HUES64 (cell line): ENCODE measurements around the gene PANK1.
"Not testable (repeated sequence)": the region's sequence is repeated elsewhere in the genome, so short reads cannot be mapped to it uniquely, and the experiment has no call there.

Source experiments
- H3K27ac ChIP-seq: 2 replicates; pipeline ENCODE4 v1.7.0; 2013; ENCODE audit warnings: low read depth, low read length, inconsistent platforms
- H3K27me3 ChIP-seq: 2 replicates; pipeline ENCODE4 v1.6.1; 2013; ENCODE audit warnings: mild to moderate bottlenecking, low read length; ENCODE audit not compliant: insufficient read depth
- H3K36me3 ChIP-seq: 2 replicates; pipeline ENCODE4 v1.6.1; 2013; ENCODE audit warnings: mild to moderate bottlenecking, low read length; ENCODE audit not compliant: insufficient read depth
- H3K4me1 ChIP-seq: 2 replicates; pipeline ENCODE4 v1.6.1; 2013; ENCODE audit warnings: mild to moderate bottlenecking, low read length, moderate library complexity; ENCODE audit not compliant: insufficient read depth
- H3K4me3 ChIP-seq: 2 replicates; pipeline ENCODE4 v1.5.1; 2013; ENCODE audit warnings: mild to moderate bottlenecking, low read length, moderate library complexity
- H3K9ac ChIP-seq: 2 replicates; pipeline ENCODE4 v1.6.1; 2013; ENCODE audit warnings: mild to moderate bottlenecking, low read depth, low read length
- H3K9me3 ChIP-seq: 2 replicates; pipeline ENCODE4 v1.6.1; 2013; ENCODE audit warnings: low read depth, low read length; ENCODE audit not compliant: insufficient read depth
- WGBS: fragments of 150-250, 120-280 bp; methylation state at CpG from one replicate; pipeline ENCODE4 v1.1.7; 2013; ENCODE audit warnings: missing lambda C conversion rate; 5-methylcytosine and 5-hydroxymethylcytosine counted together

The PANK1 gene

DNA sequence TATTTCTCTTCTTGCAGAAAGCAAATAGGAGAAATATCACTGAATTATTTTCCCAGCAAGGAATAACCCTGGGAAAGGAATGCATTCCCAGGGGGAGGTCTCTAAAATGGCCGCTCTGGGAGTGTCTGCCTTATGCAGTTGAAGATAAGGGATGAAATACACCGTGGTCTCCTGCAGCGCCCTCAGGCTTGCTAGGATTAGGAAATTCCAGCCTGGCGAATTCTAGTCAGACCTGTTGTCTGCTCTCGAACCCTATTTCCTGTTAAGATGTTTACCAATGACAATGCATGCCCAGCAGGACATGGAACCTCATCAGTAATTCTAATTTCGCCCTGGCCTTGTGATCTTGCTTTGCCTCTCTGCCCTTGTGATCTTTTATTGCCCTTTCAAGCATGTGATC, 24.7 kb downstream of the PANK1 start:
- H3K4me3 ChIP-seq, H3K27me3 ChIP-seq, H3K4me1 ChIP-seq, H3K9ac ChIP-seq: not testable (repeated sequence)
- peaks cover 13% of the 10 kb centered on the region; the same call in 1 of the 2 replicates for H3K36me3 ChIP-seq
- H3K27ac ChIP-seq, result peak overlapping the region; percentile 79; the same call in 1 of the 2 replicates
- H3K9me3 ChIP-seq, result peaks cover 35% of the 10 kb centered on the region
- whole genome bisulfite sequencing, result 74% methylated on average over 6 of the region's 6 CpGs

DNA sequence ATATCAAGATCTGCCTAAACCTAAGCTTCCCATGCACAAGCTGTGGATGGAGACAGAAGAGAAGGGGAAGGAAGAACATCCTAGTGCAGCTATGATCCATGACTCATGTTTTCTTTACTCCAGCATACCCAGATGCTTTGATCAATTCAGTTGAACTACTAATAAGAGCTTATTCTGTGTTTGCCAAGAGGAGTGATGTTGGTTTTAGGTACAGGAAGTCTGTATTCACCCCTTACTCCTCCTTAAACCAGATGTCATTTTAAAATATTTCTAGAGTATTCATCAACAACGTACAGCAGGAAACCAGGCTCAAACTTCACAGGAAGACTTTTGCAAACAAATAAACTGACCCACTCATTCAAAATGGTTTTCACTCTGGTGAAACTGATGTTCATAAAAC, 29.2 kb downstream of the PANK1 start:
- Histone ChIP-seq H3K4me3 (no peak overlapping the region), H3K27me3 (no peaks in the 10 kb centered on the region), H3K9me3 (peaks cover 18% of the 10 kb centered on the region), H3K36me3 (peaks cover 25% of the 10 kb centered on the region), H3K9ac (no peak overlapping the region), H3K27ac (no peak overlapping the region), H3K4me1 (peaks cover 10% of the 10 kb centered on the region; the same call in 1 of the 2 replicates)
- 97% methylated on average over 1 of the region's 1 CpG for WGBS

DNA sequence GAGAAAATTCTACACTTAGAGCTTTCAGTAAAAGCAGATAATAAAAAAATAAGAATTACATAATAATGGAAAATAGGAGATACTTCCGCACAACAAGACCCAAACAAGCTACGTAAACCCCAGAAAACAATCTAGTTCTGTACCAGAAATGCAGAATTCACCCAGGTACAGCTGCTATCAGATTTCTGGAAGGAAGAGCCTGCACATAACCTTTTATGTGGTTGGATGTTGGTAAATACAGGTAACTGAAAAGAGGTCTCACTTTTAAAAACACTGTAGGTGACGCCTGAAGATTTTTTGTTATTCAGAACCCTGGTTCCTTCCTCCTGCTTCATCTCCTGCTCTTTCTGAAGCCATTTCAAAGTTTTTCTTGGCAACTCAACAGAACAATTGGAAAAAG, 29.9 kb downstream of the PANK1 start:
- WGBS, result 96% methylated on average over 3 of the region's 3 CpGs
- Histone ChIP-seq H3K4me3 (no peak overlapping the region), H3K9me3 (peaks cover 11% of the 10 kb centered on the region; the same call in 1 of the 2 replicates), H3K4me1 (peaks cover 10% of the 10 kb centered on the region; the same call in 1 of the 2 replicates), H3K9ac (no peak overlapping the region), H3K27ac (no peak overlapping the region), H3K36me3 (peaks cover 32% of the 10 kb centered on the region), H3K27me3 (no peaks in the 10 kb centered on the region)

DNA sequence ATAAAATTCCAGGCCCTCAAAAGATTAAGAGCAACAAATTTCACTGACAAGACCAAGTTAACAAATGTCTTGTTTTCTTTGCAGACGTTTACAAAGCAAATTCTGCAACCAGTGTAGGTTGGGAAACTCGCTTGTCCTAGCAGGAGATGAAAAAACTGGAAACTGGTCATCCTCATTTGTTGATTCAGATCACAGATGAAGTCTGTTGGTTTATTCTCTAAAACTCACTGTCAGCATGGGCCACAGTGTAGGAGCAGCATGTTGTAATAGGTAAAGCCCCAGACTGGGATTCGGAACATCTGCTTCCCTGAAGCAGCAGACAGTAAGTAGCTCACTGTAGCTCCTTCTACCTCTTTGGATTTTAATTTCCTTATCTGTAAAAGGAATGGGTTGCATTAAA, 31.5 kb downstream of the PANK1 start:
- peaks cover 39% of the 10 kb centered on the region for H3K36me3 ChIP-seq
- H3K9me3 ChIP-seq, result no peaks in the 10 kb centered on the region; the same call in 1 of the 2 replicates
- no peaks in the 10 kb centered on the region for H3K27me3 ChIP-seq
- H3K4me1 ChIP-seq, result peaks cover 10% of the 10 kb centered on the region; the same call in 1 of the 2 replicates
- H3K9ac ChIP-seq, result no peak overlapping the region
- no peak overlapping the region for H3K27ac ChIP-seq
- no peak overlapping the region for H3K4me3 ChIP-seq
- WGBS, result 75% methylated on average over 3 of the region's 3 CpGs

DNA sequence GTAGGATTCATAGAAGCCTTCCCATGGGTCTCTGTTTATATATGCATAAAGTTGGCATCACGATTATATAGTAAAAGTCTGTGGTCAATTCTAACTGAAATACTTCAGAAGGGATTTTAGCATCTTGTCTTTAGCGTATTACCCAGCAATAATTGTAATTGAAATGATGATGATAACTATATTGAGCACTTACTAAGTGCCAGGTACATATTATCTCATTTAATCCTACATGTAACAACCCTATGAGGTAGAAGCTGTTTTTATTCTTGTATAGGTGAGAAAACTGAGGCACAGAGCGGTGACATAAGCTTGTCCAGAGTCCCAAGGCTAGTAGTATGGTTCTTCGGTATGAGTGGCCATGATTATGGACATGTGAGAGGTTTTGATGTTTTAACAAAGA, 33.8 kb downstream of the PANK1 start:
- H3K4me1 ChIP-seq, result peaks cover 3% of the 10 kb centered on the region; the same call in 1 of the 2 replicates
- no peaks in the 10 kb centered on the region for H3K27me3 ChIP-seq
- H3K27ac ChIP-seq, result no peak overlapping the region
- H3K9ac ChIP-seq, result no peak overlapping the region
- H3K36me3 ChIP-seq, result peaks cover 49% of the 10 kb centered on the region
- no peaks in the 10 kb centered on the region for H3K9me3 ChIP-seq
- WGBS, result 98% methylated on average over 3 of the region's 4 CpGs
- H3K4me3 ChIP-seq, result no peak overlapping the region

DNA sequence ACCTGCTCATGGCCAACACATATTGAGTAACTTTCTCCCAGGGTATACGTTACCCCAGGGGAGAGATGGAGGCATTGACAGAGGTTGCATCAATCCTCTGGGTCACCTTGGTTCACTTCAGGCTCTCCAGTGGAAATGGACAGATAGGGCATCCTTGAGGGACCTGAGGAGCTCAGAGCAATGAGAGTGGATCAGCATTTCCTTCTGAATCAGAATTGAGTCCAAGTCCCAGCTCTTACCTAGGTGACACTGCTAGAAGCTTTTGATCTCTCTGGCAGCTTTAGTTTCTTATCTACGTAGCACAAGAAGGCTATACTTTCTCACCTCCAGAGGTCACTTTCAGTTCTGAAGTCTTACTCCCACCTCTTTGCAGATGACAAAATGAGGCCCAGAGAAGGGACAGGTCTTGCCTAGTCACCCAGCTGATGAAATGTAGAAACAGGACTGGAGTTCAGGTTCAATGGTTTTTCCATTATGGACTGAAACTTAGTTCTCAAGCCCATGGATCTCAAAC, 35.2 kb downstream of the PANK1 start:
- H3K36me3 ChIP-seq, result peaks cover 63% of the 10 kb centered on the region
- 25% methylated on average over 2 of the region's 2 CpGs for WGBS

DNA sequence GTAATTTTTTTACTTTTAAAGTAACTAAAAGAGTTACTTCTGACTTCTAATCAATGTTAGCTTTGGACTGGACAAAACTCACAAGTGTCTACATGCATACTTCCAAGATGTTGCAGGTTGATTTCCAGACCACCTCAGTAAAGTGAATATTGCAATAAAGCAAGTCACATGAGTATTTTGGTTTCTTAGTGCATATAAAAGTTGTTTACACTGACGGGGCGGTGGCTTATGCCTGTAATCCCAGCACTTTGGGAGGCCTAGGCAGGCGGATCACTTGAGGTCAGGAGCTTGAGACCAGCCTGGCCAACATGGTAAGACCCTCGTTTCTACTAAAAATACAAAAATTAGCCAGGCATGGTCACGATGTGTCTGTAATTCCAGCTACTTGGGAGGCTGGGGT, 40.8 kb downstream of the PANK1 start:
- no peaks in the 10 kb centered on the region for H3K4me1 ChIP-seq
- no peaks in the 10 kb centered on the region for H3K27me3 ChIP-seq
- H3K36me3 ChIP-seq, result peaks cover 57% of the 10 kb centered on the region
- 95% methylated on average over 5 of the region's 5 CpGs for WGBS
- no peak overlapping the region for H3K4me3 ChIP-seq
- no peak overlapping the region for H3K9ac ChIP-seq
- H3K9me3 ChIP-seq, result no peaks in the 10 kb centered on the region
- H3K27ac ChIP-seq, result no peak overlapping the region

More for the DNA sequence above, 35.2 kb downstream of the PANK1 start:
- Histone ChIP-seq H3K27me3 (no peaks in the 10 kb centered on the region), H3K27ac (no peak overlapping the region), H3K9me3 (no peaks in the 10 kb centered on the region), H3K4me3 (no peak overlapping the region), H3K9ac (no peak overlapping the region), H3K4me1 (peaks cover 3% of the 10 kb centered on the region; the same call in 1 of the 2 replicates)

DNA sequence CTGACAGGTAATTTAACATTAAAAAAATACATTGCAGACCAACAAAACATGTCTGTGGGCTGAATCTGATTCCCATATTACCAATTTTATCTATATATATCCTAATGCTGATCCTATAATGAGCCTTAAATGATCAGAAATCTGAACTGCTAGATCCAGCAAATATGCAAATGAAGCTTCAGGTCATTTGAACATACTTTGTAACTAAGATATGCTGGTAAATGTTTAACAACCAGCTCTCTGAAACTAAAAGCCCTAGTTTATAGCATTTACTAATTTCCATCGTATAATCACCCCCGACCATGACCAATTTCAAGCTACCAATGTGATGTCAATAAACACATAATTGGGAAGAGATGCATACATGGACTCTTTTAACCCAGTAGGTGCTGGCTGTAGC, 42.1 kb downstream of the PANK1 start:
- 94% methylated on average over 2 of the region's 2 CpGs for WGBS
- H3K9me3 ChIP-seq, result no peaks in the 10 kb centered on the region
- H3K4me3 ChIP-seq, result no peak overlapping the region
- H3K27ac ChIP-seq, result no peak overlapping the region
- H3K27me3 ChIP-seq, result no peaks in the 10 kb centered on the region
- no peak overlapping the region for H3K9ac ChIP-seq
- no peaks in the 10 kb centered on the region for H3K4me1 ChIP-seq
- peaks cover 59% of the 10 kb centered on the region for H3K36me3 ChIP-seq

DNA sequence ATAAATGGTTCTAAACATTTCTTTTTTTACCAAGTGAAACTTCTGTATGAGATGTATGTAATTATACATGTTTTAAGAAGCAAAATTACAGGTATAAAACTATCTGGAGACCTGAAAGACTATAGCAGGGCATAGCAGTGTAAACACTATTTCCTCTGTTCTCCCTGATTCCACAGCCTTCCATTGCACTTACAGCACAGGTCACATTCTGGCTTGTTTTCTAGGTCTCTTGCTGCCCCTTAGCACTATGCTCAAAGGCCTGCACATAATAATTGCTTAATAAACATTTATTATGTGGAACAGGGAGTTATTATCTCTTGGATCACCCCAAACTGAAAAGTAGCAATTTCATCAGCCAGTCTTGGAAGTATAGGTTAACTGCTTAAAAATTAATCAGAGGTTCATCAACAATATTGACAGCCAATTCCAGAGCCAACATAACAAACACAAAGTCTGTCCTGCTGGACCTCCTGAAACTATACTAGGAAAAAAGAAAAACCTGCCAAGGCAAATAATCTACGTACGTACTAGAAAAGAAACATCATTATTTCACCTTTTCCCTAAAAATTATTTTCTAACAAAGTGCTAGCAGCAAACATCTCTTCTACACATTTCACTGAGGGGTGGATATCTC, 43.2 kb downstream of the PANK1 start:
- Histone ChIP-seq H3K4me1 (no peaks in the 10 kb centered on the region), H3K9me3 (no peaks in the 10 kb centered on the region), H3K9ac (no peak overlapping the region), H3K4me3 (no peak overlapping the region), H3K36me3 (peaks cover 61% of the 10 kb centered on the region), H3K27ac (no peak overlapping the region), H3K27me3 (no peaks in the 10 kb centered on the region)
- 97% methylated on average over 2 of the region's 2 CpGs for WGBS

DNA sequence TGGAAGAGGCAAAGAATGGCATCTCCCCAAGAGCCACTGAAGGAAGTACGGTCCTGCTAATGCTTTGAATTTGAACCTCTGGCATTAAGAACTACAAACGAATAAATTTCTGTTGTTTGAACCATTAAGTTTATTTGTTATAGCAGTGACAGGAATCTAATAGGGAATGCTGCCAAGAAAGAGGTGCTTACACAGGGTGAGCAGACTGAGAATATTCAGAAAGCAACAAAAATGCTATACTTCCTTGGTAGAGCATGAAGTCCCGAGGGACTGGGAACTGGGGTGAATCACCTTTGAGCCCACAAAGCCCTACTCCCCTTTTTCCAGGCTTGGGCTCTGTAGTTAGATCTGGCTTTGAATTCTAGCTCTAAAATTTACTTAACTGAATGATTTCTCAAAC, 45.0 kb downstream of the PANK1 start:
- 97% methylated on average over 3 of the region's 3 CpGs for WGBS
- Histone ChIP-seq H3K27me3 (no peaks in the 10 kb centered on the region), H3K36me3 (peaks cover 57% of the 10 kb centered on the region), H3K4me1 (no peaks in the 10 kb centered on the region), H3K27ac (no peak overlapping the region), H3K9me3 (no peaks in the 10 kb centered on the region), H3K9ac (no peak overlapping the region), H3K4me3 (no peak overlapping the region)

DNA sequence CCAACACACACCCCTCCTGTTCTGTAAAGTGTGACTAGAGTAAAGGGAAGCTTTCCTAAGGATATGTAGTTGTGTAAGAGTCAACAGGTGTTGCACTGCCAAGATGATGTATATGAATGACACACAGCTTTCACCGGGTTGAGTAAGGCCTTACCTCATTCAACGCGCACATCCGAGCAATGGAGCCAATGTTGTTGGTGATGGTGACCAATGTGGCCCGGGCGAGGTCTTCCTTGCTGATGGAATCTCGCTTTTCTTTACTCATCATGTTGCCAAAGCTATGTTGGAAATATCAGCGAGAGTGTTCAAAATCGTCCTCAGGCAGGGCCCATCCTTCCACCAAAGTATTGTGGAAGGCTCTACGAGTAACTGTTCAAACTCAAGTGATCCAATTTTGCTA, 52.0 kb downstream of the PANK1 start:
- Histone ChIP-seq H3K36me3 (peaks cover 80% of the 10 kb centered on the region), H3K4me1 (no peaks in the 10 kb centered on the region), H3K9me3 (no peaks in the 10 kb centered on the region), H3K27ac (no peak overlapping the region), H3K27me3 (no peaks in the 10 kb centered on the region), H3K4me3 (no peak overlapping the region), H3K9ac (no peak overlapping the region)
- WGBS, result 87% methylated on average over 10 of the region's 10 CpGs
